Mucosa of stomach (tissue), 1 donor: ENCODE data around the gene SPIN1.

Experiments used
- H3K27me3 ChIP-seq: one replicate; pipeline ENCODE4 v1.7.0; 2013; ENCODE audit warnings: mild to moderate bottlenecking, low read length; ENCODE audit not compliant: control insufficient read depth, insufficient read depth
- H3K36me3 ChIP-seq: one replicate; pipeline ENCODE4 v1.7.0; 2013; ENCODE audit warnings: low read length; ENCODE audit not compliant: control insufficient read depth, insufficient read depth
- H3K4me1 ChIP-seq: one replicate; pipeline ENCODE4 v1.7.0; 2013; ENCODE audit warnings: mild to moderate bottlenecking, low read length; ENCODE audit not compliant: control insufficient read depth, insufficient read depth
- H3K4me3 ChIP-seq: one replicate; pipeline ENCODE4 v1.7.0; 2013; ENCODE audit warnings: low read length
- H3K9ac ChIP-seq: one replicate; pipeline ENCODE4 v1.7.0; 2013; ENCODE audit warnings: mild to moderate bottlenecking, low read length, moderate library complexity
- H3K9me3 ChIP-seq: one replicate; pipeline ENCODE4 v1.7.0; 2013; ENCODE audit warnings: mild to moderate bottlenecking, low read length, moderate library complexity; ENCODE audit not compliant: control insufficient read depth
- donor health status: Pancreatic carcinoma.

The SPIN1 gene

DNA sequence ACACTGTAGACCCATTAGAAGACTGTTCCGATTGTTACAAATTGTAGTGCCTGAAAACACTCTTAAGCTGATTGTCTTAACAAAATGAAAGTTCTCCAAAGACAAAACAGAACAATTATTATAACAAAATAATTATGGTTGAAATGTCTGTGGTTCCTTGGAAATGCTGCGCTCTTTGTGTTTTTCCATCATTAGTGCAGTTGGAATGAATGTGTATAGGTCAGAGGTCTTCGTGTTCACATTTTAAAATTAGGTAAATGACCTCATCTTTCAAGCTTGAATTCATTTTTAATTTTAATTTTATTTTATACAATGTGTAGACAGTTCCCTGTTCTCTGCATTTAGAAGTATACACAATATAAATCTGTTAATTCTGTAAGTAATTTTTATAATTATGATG is 90.0 kb downstream of the SPIN1 start:
- H3K4me3 ChIP-seq = no peak overlapping the region

GRCh38 chr9:88481933-88482332 is 93.7 kb downstream of the SPIN1 start:
- H3K27me3 ChIP-seq = no peaks in the 10 kb centered on the region
- no peaks in the 10 kb centered on the region for H3K9me3 ChIP-seq
- H3K4me3 ChIP-seq = no peak overlapping the region
- H3K9ac ChIP-seq = no peak overlapping the region
- no peaks in the 10 kb centered on the region for H3K4me1 ChIP-seq
- H3K36me3 ChIP-seq = no peaks in the 10 kb centered on the region

More for the DNA sequence above, 90.0 kb downstream of the SPIN1 start:
- no peak overlapping the region for H3K9ac ChIP-seq
- H3K27me3 ChIP-seq = no peaks in the 10 kb centered on the region
- no peaks in the 10 kb centered on the region for H3K9me3 ChIP-seq
- H3K36me3 ChIP-seq = no peaks in the 10 kb centered on the region
- no peaks in the 10 kb centered on the region for H3K4me1 ChIP-seq

DNA sequence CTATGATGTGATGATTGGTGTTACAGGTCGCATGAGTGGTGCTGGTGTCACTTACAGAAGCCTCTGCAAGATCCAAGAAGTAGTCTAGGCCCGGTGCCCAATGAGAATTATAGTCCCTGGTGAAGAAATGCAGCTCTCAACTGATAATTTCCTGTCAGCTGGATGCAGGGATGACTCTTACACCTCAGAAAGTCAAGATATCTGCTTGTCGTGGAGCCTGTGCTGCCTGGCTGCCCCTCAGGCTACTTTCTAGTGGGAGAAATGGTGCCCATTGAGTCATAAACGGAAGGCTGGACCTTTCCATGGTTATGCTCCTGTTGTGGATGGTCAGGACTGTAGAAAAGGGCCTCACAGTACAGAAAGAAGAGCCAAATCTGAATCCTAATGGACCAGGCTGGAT is 99.9 kb downstream of the SPIN1 start:
- H3K9me3 ChIP-seq = no peaks in the 10 kb centered on the region
- H3K9ac ChIP-seq = no peak overlapping the region
- no peak overlapping the region for H3K4me3 ChIP-seq
- H3K36me3 ChIP-seq = no peaks in the 10 kb centered on the region
- no peaks in the 10 kb centered on the region for H3K27me3 ChIP-seq
- H3K4me1 ChIP-seq = no peaks in the 10 kb centered on the region

- Histone ChIP-seq H3K9me3 (no peaks in the 10 kb centered on the region), H3K4me3 (no peak overlapping the region), H3K27me3 (no peaks in the 10 kb centered on the region), H3K4me1 (no peaks in the 10 kb centered on the region), H3K9ac (no peak overlapping the region), H3K36me3 (no peaks in the 10 kb centered on the region)
These were observed 106.9 kb downstream of the SPIN1 start for GRCh38 chr9:88494983-88495721.

DNA sequence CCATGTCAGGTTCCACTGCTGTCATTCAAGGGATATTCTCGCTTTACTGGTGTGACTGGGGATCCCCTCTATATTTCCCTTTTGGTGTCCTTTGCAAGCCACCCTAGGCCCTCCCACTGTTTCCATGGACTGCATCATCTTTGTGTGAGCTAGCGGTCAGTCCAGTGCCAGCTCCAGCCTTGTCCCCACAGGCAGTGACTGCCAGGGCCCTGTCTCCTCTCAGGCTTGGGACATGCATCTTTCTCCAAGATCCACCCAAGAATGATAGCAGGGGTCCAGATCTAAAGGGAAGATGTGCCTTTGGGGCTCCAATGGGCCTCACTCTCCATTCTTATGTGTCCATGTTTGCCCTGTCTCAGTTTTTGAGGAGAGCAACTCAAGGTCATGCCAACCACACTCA is 109.0 kb downstream of the SPIN1 start:
- Histone ChIP-seq H3K9ac (no peak overlapping the region), H3K4me1 (no peaks in the 10 kb centered on the region), H3K27me3 (no peaks in the 10 kb centered on the region), H3K4me3 (no peak overlapping the region), H3K36me3 (no peaks in the 10 kb centered on the region), H3K9me3 (no peaks in the 10 kb centered on the region)

GRCh38 chr9:88498880-88499279 is 110.6 kb downstream of the SPIN1 start:
- no peak overlapping the region for H3K9ac ChIP-seq
- no peaks in the 10 kb centered on the region for H3K36me3 ChIP-seq
- no peaks in the 10 kb centered on the region for H3K9me3 ChIP-seq
- no peaks in the 10 kb centered on the region for H3K27me3 ChIP-seq
- no peak overlapping the region for H3K4me3 ChIP-seq
- H3K4me1 ChIP-seq = no peaks in the 10 kb centered on the region

DNA sequence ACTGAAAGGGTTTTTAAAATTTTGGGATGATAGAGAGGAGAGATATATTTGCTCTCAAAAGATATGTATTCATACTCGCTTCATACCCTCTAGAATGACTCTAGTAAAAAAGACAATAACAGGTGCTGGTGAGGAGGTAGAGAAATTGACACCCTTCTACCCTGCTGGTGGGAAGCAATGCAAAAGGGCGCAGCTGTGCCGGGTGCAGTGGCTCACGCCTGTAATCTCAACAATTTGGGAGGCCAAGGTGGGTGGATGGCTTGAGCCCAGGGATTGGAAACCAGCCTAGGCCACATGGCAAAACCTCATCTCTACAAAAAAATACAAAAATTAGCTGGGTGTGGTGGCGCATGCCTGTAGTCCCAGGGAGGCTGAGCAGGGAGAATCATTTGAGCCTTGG is 112.8 kb downstream of the SPIN1 start:
- no peaks in the 10 kb centered on the region for H3K27me3 ChIP-seq
- H3K4me1 ChIP-seq = no peaks in the 10 kb centered on the region
- H3K36me3 ChIP-seq = no peaks in the 10 kb centered on the region
- no peak overlapping the region for H3K9ac ChIP-seq
- no peak overlapping the region for H3K4me3 ChIP-seq
- H3K9me3 ChIP-seq = no peaks in the 10 kb centered on the region

DNA sequence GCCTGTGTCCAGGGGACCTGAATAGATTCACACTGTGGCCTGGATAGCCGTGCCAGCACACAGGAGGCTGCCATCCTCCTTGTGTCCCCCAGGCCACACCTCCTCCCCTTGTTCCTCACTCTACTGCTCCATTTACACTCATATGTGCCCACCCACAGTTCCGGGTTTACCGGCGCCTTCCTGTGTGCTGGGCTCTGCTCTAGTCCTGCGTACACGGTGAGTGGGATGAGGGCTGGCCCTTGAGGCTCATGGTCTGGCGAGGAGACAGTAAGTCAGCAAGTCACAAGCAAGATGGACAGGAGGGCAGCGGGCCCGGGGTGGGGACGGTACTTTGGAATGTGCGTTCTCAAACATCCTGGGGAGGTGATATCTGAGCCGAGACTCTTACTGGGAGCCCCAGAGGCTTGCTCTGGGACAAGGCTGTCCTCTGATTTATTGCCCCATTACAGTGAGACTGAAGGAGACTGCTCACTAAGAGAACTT is 114.3 kb downstream of the SPIN1 start:
- no peak overlapping the region for H3K9ac ChIP-seq
- no peak overlapping the region for H3K4me3 ChIP-seq
- no peaks in the 10 kb centered on the region for H3K27me3 ChIP-seq
- H3K4me1 ChIP-seq = no peaks in the 10 kb centered on the region
- H3K9me3 ChIP-seq = no peaks in the 10 kb centered on the region
- H3K36me3 ChIP-seq = no peaks in the 10 kb centered on the region

DNA sequence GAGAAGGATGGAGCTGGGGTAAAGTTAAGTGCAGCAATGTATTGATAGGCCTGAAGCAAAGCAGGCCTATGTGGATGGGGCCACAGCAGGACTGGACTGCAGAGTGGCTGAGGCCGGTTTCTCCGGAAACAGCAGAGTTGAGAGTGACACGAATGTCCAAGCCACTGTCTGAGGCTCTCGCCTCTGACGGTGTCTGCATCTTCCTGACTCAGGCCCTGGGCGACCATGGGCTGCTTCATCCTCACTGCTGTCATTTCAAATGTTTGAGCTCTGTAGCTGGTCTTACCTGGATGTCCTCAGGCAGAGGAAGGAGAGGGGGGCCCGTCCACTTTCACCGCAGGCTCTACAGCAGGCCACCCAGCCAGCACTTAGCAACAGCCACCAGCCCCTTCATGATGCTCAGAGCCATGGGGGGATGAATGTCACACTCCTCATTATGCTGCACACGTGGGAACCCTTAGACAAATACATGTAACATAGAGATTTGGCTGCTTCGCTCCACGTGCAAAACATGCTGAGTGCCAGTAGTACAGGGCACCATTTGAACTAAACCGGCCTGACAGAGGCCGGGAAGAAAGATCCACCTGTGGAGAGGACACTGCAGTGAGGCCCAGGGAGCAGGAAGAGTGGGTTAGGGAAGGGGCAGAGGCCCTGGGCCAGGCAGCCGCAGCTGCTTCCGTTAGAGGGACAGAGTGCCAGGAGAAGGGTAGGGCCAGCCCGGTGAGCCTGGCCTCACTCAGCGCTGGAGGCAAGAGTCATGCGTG is 115.0 kb downstream of the SPIN1 start:
- no peak overlapping the region for H3K4me3 ChIP-seq
- H3K4me1 ChIP-seq = no peaks in the 10 kb centered on the region
- H3K9me3 ChIP-seq = no peaks in the 10 kb centered on the region
- H3K27me3 ChIP-seq = no peaks in the 10 kb centered on the region
- no peak overlapping the region for H3K9ac ChIP-seq
- no peaks in the 10 kb centered on the region for H3K36me3 ChIP-seq

- H3K27me3 ChIP-seq = no peaks in the 10 kb centered on the region
- H3K36me3 ChIP-seq = no peaks in the 10 kb centered on the region
- no peaks in the 10 kb centered on the region for H3K9me3 ChIP-seq
- H3K4me3 ChIP-seq = no peak overlapping the region
- no peak overlapping the region for H3K9ac ChIP-seq
- no peaks in the 10 kb centered on the region for H3K4me1 ChIP-seq
These were observed 115.9 kb downstream of the SPIN1 start for GRCh38 chr9:88503845-88504764.

GRCh38 chr9:88508326-88508725 is 120.1 kb downstream of the SPIN1 start:
- no peak overlapping the region for H3K9ac ChIP-seq
- no peak overlapping the region for H3K4me3 ChIP-seq
- H3K9me3 ChIP-seq = no peaks in the 10 kb centered on the region
- no peaks in the 10 kb centered on the region for H3K27me3 ChIP-seq
- H3K36me3 ChIP-seq = no peaks in the 10 kb centered on the region
- H3K4me1 ChIP-seq = peaks cover 4% of the 10 kb centered on the region

DNA sequence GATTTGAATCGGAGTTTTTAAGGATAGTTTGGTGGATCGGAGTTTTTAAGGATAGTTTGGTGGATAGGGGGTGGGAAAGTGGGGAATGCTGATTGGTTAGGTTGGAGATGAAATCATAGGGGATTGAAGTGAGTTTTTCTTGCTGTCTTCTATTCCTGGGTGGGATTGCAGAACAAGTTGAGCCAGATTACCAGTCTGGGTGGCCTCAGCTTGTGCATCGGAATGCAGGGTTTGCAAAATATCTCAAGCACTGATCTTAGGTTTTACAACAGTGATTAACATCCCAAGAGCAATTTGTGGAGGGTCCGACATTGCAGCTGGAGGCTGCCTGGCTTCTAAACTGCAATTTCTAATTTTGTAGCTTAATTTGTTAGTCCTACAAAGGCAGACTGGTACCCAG is 123.7 kb downstream of the SPIN1 start:
- H3K36me3 ChIP-seq = no peaks in the 10 kb centered on the region

More for the DNA sequence above, 123.7 kb downstream of the SPIN1 start:
- no peak overlapping the region for H3K4me3 ChIP-seq
- no peaks in the 10 kb centered on the region for H3K9me3 ChIP-seq
- H3K27me3 ChIP-seq = no peaks in the 10 kb centered on the region
- H3K4me1 ChIP-seq = peaks cover 9% of the 10 kb centered on the region
- H3K9ac ChIP-seq = no peak overlapping the region
